ENCODE data around the gene ACER1.
A peak's percentile ranks its signal among the peaks of the same experiment; 100 is the strongest.

The ACER1 gene, protein sequence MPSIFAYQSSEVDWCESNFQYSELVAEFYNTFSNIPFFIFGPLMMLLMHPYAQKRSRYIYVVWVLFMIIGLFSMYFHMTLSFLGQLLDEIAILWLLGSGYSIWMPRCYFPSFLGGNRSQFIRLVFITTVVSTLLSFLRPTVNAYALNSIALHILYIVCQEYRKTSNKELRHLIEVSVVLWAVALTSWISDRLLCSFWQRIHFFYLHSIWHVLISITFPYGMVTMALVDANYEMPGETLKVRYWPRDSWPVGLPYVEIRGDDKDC

GRCh38 chr19:6333439-6333838 lies at the start of gene ACER1:
TSS of gene ACER1 (minus strand) at chr19:6333612. CDS start at chr19:6333551, 61 bp downstream.
- no peak within 1 kb of the TSS for H3K4me3 ChIP-seq (replicated peaks; ENCODE audit: low read depth, low read length)
- no peak for TF ChIP-seq CTCF (IDR thresholded peaks at IDR 0.05; ENCODE audit: low read length, missing control alignments)
- DNase-seq (ENCODE audit: low read depth) = no peak

GRCh38 chr19:6383188-6383587 lies 49.8 kb upstream of the ACER1 start:
- H3K4me3 ChIP-seq (replicated peaks; ENCODE audit: low read depth, low read length) = no peak overlapping the region
- no peak for TF ChIP-seq CTCF (IDR thresholded peaks at IDR 0.05; ENCODE audit: low read length, missing control alignments)
- DNase-seq (ENCODE audit: low read depth) = no peak

DNA sequence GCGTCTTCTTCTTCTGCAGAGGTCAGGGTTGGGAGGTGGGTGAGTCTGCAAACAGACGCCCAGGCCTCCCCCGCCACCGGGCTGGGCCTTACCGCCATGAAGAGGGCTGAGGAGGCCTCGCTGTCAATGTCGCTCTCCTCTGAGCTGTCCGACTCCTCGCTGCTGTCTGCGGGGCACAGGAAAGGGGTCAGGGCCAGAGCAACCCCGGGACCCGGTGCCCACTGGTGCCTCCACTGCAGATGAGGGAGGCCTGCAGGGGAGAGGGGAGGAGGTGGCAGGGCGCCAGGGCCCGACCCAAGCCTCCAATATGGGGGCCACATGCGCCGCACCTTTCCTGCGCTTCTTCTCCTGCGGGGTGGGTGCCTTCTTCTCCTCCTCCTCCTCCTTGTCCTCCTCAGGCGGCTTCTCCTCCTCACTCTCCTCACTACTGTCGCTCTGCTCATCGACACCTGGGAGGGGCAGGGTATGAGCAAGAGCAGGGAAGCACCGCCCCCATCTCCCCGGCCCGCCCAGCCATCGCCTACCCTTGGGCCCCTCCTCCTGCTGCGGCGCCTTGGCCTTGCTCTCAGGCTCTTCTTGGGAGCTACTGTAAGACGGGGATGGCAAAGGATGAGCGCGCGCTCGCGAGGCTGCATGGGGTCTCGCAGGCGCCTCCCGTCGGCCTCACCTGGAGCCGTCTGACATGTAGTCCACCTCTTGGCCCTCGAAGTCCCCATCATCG lies 47.8 kb upstream of the ACER1 start:
- no peak for DNase-seq (ENCODE audit: low read depth)
- H3K4me3 ChIP-seq (replicated peaks; ENCODE audit: low read depth, low read length) = no peak overlapping the region
- no peak for TF ChIP-seq CTCF (IDR thresholded peaks at IDR 0.05; ENCODE audit: low read length, missing control alignments)

DNA sequence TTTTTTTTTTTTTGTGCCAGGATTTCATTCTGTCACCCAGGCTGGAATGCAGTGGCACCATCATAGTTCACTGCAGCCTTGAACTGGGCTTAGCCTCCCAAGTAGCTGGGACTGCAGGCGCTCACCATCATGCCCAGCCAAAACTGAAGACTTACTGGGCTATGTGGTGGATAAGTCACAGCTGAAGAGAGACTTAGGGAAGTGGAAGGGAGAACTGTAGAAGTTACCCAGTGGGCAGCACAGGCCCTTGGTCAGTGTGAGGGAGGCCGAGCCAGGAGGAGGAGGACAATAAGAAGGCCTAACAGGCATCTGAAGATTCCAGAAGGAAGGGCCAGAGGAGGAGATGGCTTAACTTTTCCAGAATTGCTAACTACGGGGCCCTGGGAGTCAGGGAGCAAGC lies 46.3 kb upstream of the ACER1 start:
- no peak overlapping the region for H3K4me3 ChIP-seq (replicated peaks; ENCODE audit: low read depth, low read length)
- no peak for TF ChIP-seq CTCF (IDR thresholded peaks at IDR 0.05; ENCODE audit: low read length, missing control alignments)
- DNase-seq (ENCODE audit: low read depth) = no peak

GRCh38 chr19:6378486-6378885 lies 45.1 kb upstream of the ACER1 start:
- no peak for TF ChIP-seq CTCF (IDR thresholded peaks at IDR 0.05; ENCODE audit: low read length, missing control alignments)
- no peak overlapping the region for H3K4me3 ChIP-seq (replicated peaks; ENCODE audit: low read depth, low read length)
- DNase-seq (ENCODE audit: low read depth) = no peak

DNA sequence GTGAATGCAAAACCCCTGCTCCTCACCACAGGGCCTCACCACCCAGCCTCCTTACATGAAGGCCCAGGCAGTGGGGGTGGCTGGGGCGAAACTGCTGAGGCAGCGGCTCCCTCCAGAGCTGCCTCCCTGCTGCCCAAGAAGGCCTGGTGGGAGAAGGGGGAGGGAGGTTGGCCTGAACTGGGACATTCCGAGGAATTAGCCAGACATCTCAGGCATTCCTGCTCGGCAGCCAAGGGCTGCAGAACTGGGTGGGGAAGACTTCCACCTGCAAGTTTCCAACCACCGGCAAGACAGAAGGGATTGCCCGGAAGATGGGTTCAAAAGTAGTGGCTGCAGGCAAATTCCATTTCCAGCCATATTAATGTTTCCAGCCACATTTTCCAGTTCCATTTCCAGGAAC lies 44.6 kb upstream of the ACER1 start:
- DNase-seq (ENCODE audit: low read depth) = peak; percentile 21
- no peak for TF ChIP-seq CTCF (IDR thresholded peaks at IDR 0.05; ENCODE audit: low read length, missing control alignments)
- H3K4me3 ChIP-seq (replicated peaks; ENCODE audit: low read depth, low read length) = no peak overlapping the region

Data from fibroblast of pulmonary artery (primary cell).